HG03108 (cell line): ENCODE data around the gene FURIN.
A peak's percentile ranks its signal among the peaks of the same experiment; 100 is the strongest.
"Not testable (repeated sequence)": the region's sequence is repeated elsewhere in the genome, so short reads cannot be mapped to it uniquely, and the experiment has no call there.

Experiments
- ATAC-seq: cut with Tn5 transposase; IDR thresholded peaks from one replicate; pipeline ENCODE4 v1.9.1; 2021; ENCODE audit warnings: moderate library complexity; ENCODE audit not compliant: unreplicated experiment

FURIN gene

GRCh38 chr15:90840954-90841353, 27.4 kb upstream of the FURIN start:
- no peak for ATAC-seq

DNA sequence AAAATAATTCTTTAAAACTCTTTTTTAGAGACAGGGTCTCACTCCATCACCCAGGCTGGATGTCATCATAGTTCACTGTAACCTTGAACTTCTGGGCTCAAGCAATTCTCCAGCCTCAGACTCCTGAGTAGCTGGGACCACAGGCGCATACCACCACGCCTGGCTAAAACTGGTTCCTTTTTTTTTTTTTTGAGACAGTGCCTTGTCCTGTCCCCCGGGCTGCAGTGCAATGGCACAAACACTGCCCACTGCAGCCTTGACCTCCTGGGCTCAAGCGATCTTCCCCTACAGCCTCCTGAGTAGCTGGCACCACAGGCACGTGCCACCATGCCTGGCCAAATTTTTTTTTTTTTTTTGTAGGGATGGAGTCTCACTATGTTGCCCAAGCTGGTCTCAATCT, 23.7 kb upstream of the FURIN start:
- no peak for ATAC-seq

- ATAC-seq = peak; percentile 83
Observed at GRCh38 chr15:90845201-90845949, 23.0 kb upstream of the FURIN start.

- ATAC-seq = not testable (repeated sequence)
Observed at GRCh38 chr15:90849424-90849823, 19.0 kb upstream of the FURIN start.

DNA sequence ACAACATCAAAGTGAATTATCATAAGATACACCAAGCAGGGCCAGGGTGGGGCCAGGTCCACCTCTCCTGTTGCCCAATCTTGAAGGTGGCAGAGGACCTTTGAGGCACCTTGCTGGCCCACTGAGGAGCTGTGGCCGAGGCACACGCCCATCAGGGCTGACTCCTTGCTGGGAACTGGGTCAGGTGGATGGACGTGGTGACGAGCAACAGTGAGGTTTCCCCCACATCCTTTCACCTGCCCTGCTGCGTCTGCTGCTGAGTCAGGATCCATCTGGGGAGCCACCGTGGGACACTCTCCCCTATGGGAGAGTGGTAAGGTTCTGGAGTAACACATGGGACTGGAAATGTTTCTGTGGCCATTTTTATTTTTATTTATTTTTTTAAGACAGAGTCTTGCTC, 17.3 kb upstream of the FURIN start:
- no peak for ATAC-seq

DNA sequence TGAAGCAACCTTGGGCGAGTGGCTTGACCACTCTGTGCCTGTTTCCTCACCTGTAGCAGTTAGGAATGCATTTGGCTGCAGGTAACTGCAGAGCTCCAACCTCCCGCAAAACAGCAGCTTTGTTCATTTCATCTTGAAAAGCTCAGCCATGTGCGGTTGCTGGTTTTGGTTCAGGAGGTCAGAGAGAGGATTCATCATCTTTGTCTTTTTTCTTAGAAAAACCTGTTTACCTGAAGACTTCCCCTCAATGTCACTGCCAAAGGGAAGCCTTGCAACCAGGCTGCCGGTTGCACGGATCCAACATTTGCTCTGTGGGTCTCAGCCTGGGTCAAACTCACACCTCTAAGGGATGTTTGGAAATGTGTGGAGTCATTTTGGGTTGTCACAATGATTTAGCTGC, 16.4 kb upstream of the FURIN start:
- ATAC-seq = no peak

DNA sequence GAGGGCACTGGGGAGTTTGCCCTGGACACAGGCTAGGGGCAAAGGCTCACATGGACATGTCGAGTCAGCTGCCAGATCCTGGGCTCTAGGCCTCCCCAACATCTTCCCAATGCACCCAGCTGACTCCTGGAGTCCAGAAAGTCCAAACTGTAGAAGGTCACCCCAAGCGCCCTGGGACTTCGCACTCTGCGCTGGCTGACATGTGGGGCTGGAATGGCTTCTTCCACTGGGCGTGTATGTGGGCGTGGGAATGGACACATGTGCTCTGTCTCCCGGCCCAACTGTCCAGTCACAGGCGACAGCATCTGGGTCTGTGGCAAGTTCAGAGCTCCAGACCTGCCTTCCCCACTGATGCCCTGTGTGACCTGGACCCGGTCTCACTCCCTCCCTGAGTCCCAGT, 13.2 kb upstream of the FURIN start:
- ATAC-seq = no peak

DNA sequence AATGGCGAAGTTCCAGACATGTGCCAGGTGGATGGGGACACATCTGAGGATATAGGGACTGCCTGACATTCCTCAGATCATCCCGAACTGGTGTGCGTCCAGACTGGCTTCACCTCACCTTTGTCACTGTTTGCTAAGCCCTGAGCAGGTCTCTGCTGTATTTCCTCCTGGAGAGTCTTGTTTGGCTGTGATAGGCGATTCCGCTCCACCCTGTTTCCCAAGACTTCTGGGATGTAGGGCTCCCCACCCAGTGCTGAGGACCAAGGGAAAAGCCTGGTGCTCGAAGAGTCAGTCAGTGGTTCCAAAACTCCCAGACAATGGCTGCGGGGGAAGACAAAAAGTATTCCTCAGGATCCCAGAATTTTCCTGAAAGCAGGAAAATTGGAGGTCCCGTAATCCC, 11.1 kb upstream of the FURIN start:
- no peak for ATAC-seq

DNA sequence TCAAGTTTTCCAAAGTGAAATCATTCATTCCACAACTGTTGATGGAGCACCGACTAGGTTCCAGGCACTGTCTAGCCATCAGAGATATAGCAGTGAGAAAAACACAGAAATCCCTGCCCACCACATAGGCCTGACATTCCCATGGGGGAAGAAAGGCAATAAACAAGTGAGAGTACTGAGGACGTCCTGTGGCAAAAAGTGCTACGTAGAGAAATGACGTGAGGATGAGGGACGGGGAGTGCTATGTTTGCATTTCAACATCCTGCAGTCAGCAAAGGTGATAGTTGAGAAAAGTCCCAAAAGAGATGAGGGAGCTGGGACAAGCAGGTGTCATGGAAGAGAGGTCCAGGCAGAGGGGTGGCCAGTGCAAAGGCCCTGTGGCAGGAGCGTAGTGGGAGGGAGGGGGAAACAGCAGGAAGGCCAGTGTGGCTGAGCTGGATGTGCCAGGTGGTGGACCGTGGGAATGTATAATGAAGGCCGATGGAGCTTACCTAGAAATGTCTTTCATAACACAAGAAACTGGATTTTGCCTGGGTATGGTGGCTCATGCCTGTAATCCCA, 10.4 kb upstream of the FURIN start:
- ATAC-seq = no peak

DNA sequence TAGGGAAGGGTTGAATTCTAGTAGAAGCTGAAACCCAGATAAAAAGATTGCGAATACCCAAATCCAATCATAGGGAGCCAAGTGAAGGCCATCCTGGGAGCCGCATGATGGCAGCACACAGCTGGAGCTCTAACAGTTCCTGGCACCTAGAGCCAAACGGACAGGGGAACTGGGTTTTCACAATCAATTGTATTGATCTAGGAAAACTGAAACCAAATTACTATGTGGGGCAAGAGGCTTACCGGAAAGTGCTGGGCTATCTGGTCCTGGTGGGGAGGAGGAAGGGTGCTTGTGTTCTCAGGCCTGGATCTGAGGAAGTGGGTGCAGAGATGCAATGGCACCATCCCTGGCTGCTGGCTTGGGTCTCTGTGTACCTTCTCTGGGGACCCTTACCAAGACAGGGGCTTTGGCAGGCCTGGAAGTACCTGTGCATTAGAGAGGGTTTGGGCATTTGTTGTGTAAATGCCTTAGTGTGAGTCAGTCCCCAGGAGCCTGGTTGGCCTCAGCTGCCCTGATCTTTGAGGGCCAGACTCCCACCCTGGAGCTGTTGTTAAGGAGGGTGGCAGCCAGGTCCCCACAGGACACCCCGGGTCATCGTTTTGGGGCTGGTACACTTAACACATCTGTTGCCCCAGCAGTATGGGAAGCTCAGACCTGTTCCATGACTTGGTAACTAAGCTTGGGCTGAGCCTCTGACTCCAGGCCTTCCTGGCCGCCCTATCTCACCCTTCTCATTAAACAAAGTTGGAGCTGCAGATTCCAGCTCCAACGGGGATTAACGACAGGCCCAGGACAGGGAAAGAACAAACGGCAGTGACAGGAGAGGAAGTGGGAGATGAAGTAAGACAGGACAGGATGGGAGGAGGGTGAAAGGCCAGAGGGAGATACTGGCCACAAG, 8.9 kb upstream of the FURIN start:
- no peak for ATAC-seq

GRCh38 chr15:90860450-90860849, 7.9 kb upstream of the FURIN start:
- ATAC-seq = no peak

DNA sequence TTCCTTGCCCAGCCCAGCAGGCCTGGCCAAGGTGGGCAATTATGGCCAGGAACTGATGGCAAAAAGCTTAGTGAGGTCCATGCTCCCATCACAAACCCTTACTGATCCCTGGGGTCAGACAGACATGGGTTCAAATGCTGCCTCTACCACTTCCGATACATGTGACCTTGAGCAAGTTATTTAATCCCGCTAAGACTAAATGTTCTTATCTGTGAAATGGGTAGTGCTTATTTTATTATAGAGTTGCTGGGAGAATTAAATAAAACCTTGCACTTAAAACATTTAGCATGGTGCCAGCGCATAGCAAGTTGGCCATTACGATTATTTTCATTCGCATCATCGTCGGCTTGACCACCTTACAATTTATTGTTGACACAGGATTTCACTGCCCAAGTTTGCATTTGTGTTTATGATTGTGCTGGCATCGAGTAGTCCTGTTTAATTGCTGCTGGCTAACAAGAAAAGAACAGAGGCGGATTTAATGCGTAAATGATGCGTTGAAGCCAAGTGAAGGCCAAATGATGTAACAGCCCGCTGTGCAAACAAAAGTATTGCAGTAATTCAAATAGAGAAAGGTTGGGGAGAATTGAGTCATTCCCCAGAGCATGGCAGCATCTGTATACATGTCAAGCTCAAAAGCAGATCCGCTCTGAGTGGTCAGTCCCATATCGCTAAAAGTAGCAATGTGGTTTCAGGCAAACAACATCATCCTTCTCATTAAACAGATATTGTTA, 7.3 kb upstream of the FURIN start:
- ATAC-seq = no peak

DNA sequence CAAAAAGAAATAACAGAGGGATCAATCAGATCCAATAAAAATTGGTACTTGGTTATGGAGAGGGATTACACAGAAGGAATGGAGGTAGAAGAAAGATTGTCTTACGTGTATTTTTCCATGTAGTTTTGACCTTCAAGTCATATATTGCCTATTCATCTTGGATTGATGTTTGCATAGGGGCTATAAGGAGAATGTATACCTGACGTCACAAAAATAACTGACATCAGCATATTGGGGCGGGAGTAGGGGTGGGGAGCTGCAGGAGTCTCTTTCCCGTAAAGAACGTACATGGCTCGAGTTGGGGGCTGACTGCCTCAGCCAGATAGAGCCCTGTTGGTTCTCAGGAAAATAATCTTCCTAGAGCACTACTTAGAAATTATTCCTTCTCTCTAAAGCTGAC, 5.9 kb upstream of the FURIN start:
- ATAC-seq = no peak

GRCh38 chr15:90862964-90863778, 5.2 kb upstream of the FURIN start:
- ATAC-seq = no peak

DNA sequence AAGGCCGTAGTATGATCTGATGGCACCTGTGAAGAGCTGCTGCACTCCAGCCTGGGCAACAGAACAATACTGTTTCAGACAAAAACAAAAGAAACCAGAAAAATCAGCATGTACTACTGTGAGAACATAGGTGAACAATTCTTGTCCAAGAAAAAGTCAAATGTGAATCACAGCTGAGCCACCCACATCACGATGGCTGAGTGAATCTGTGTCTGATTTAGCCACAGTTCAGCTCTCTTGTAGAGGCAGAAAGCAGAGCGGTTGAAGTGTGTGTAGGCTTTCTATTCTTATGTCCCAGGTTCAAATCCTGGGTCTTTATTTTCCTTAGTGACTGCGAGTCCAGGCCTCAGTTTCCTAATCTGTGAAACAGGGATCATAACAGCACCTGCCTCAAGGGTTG, 4.4 kb upstream of the FURIN start:
- ATAC-seq = no peak

DNA sequence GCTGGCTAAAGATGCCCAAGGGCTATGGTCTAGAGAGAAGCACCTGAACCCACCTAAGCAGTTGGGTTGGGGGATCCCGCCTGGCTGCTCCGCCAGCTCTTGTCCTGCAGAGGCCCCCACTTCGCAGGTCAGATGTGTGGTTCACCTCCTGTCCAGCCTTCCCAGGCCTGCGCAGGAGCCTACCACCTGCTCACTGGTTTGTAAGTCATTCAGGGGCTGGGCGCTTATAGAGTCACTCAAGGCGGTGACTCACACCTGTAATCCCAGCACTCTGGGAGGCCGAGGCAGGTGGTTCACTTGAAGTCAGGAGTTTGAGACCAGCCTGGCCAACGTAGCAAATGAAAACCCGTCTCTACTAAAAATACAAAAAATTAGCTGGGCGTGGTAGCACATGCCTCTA, 3.9 kb upstream of the FURIN start:
- ATAC-seq = no peak

DNA sequence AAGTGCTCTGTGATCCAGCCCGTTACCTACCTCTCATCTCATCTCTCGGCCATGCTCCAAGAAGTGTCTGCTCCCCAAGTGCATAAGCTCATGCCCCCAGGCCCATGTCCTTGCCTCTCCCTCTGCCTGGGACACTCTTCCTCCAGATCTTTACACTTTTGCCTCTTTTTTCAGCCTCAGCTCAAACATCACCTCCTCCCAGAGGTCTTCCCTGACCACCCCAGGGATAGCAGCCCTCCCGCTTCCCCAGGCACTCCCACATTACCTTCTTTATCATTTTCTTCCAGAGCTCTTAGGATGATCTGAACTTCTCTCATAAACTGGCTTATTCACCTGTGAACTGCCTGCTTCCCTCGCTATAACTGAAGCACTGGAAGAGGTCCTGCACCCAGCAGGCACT, 2.7 kb upstream of the FURIN start:
- ATAC-seq = no peak

- ATAC-seq = no peak
Observed at GRCh38 chr15:90866161-90866715, 2.1 kb upstream of the FURIN start.

- no peak for ATAC-seq
Observed at GRCh38 chr15:90866800-90867199, 1.6 kb upstream of the FURIN start.

GRCh38 chr15:90869140-90869541, 753 bp downstream of the FURIN start:
- ATAC-seq = no peak
